Activated CD4-positive, alpha-beta T cell treated with anti-CD3 and anti-CD28 coated beads, Interleukin-2, amount 50 U/mL, for 48 hours (primary cell): Measurements from ENCODE around the gene HOXA11.

ENCODE experiments used
- DNase-seq, 2 experiments: peaks; one replicate each; pipeline ENCODE4 v3.0.0-alpha.2; 2020

Gene HOXA11

GRCh38 chr7:27179503-27180430 lies 5.3 kb downstream of the HOXA11 start:
- DNase-seq = peak; percentile 65 to 70

- DNase-seq = no peak
These were observed 6.0 kb downstream of the HOXA11 start for GRCh38 chr7:27179030-27179429.

DNA sequence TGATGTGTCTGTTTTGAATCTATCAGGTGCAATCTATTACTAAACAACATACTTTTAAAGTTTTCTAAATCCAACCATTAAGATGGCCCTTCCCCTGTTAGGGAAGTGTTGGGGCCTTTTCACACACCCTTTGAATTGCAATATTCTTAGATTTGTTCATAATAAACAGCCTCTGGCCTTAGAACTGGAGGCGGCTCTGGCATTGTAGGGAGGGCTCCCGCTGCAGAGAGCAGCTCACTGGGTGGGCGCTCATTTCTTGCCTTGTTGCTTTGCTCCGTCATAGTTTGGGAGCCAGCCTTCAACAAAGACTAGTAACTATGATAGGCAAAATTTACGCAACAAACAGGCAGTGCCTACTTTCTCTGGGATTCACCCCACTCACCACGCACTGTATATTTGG lies 6.7 kb downstream of the HOXA11 start:
- DNase-seq = no peak

GRCh38 chr7:27177795-27178320 lies 7.2 kb downstream of the HOXA11 start:
- DNase-seq = no peak

GRCh38 chr7:27176962-27177794 lies 7.9 kb downstream of the HOXA11 start:
- no peak for DNase-seq

- no peak for DNase-seq
These were observed 8.5 kb downstream of the HOXA11 start for GRCh38 chr7:27176524-27176845.

GRCh38 chr7:27175626-27176523 lies 9.2 kb downstream of the HOXA11 start:
- no peak for DNase-seq

DNA sequence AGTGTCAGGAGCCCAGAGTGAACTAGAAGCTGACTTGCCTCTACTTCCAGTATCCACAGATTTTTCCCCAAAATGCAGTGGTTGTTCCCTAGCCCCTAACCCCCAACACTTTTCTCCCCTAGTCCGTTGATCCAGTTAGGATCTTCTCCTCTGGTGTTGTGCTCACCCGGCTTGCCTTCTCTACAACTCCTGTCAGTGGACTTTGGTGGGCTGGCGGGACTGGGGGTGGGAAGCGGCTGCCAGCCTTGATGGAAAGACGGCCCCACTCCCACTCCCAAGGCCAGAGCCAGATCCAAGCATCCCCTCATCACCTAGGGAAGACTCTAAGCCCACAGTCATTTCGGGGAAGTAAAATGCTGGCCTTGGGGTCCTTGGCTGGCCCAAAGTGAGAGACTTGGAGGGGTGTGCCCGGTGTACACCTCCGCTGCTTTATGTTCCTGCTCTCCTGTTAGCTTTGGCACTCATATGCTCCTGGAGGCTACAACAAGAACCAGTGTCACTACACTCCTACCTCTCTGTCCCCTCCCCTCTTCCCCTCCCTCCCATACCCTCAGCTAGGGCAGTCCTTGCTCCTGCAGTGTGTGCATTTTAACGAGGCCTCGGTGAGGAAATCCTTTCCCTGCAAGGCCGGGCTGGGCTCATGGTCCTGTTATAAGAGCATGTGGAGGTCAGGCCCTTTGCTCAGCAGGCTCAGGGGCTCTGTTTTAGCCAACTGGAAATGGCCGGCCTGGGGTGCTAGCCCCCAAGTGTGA lies 10.0 kb downstream of the HOXA11 start:
- DNase-seq = no peak

- no peak for DNase-seq
These were observed 10.8 kb downstream of the HOXA11 start, which contains the start of gene HOXA10 for GRCh38 chr7:27173956-27174873. HOXA10 (minus strand) TSS chr7:27174320; CDS start chr7:27174306, 14 bp downstream.

GRCh38 chr7:27173511-27173955 lies 11.5 kb downstream of the HOXA11 start:
- DNase-seq = no peak

- no peak for DNase-seq
These were observed 12.1 kb downstream of the HOXA11 start for GRCh38 chr7:27172823-27173510.

- DNase-seq = no peak
These were observed 12.7 kb downstream of the HOXA11 start for GRCh38 chr7:27172315-27172774.

DNA sequence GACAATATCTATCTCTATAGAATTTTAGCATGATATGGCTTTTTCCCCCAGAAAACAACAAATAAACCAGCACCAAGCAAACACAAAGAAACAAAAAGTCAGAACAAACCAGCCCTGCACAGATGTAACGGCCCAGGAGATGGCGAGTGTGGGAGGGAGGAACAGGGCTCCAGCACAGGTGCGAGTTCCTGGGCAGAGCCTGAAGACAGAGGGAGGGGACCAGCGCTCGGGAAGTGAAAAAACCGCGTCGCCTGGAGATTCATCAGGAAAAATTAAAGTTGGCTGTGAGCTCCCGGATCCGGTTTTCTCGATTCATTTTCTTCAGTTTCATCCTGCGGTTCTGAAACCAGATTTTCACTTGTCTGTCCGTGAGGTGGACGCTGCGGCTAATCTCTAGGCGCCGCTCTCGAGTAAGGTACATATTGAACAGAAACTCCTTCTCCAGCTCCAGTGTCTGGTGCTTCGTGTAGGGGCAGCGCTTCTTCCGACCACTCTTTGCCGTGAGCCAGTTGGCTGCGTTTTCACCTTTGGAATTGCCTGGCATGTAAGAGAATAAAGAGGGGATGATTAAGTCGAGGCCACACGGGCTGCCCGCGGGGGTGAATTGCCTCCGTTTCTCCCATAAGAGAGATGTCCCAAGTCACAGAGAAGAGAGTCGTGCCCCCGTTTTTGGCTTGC lies 13.3 kb downstream of the HOXA11 start:
- no peak for DNase-seq

DNA sequence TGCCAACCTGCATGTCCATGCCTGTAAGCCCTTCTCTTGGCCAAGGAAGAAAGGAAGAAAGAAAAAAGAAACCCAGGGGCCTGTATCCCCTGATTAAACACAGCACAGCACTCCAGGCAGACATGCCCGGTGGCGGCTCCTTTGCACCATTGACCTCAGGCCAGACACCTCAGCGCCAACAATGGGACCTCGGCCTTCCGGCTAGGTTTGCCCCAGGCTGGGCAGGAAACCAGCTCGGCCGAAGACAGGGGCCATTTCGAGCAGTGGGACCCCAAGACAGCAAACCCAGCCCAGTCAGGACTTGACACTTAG lies 13.8 kb downstream of the HOXA11 start:
- DNase-seq = no peak

GRCh38 chr7:27170426-27171324 lies 14.4 kb downstream of the HOXA11 start:
- no peak for DNase-seq

GRCh38 chr7:27169658-27170425 lies 15.2 kb downstream of the HOXA11 start:
- no peak for DNase-seq

DNA sequence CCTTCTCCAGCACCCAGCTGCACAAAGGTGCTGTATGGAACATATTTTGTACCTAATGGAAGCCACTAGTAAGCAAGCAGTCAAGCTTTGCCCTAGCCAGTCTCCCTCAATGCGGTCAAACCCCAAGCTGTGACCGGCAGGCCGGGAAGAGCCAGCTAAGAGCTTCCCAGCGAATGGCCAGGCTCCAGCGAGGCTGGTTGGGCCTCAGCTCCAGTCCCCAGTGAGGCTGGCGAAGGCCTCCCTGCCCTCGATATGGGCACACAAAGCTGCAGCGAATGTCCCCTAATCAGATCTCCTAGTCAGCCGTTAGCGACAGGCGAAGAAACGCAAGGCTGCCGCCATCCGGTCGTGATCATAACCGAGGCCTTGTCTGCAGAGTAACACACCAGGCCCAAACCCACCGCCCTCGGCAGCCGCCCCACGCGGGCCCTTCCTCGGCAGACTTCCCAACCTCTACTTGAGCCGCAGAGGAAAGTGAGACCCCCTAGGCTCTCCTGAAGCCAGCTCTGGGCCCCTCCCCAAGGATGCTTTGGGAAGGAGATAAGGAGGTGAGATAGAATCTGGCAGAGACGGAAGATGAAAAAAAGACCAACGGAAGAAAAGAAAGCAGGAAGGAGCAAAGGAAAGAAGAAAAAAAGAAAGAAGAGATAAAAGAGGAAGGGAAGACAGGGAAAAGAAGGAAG lies 16.6 kb downstream of the HOXA11 start:
- peak in 1 of 2 experiments; percentile 37 for DNase-seq
